A673 (cell line): ENCODE data around the gene ARSH. TPM values are rescaled to one million over a fixed set of nuclear protein-coding genes. Genes with fewer than 3 reads are reported as not detected.
"Not testable (repeated sequence)": the region's sequence is repeated elsewhere in the genome, so short reads cannot be mapped to it uniquely, and the experiment has no call there.

Experiments
- BruUV-seq: library from RNA; stranded (reverse); fragments of 400-500 nt; replicated peaks from 2 replicates; lab custom pipeline; 2021; lab: Mats Ljungman, UMichigan
- CTCF ChIA-PET: fragments of 300-600 bp; sonication (Branson Sonifier 250); formaldehyde crosslinking; loops from one replicate; lab custom pipeline; 2022; ENCODE audit warnings: antibody characterized with exemption; lab: Charles Lee
- POLR2A ChIA-PET: fragments of 300-600 bp; sonication (Branson Sonifier 250); formaldehyde crosslinking; loops from one replicate; lab custom pipeline; 2022; ENCODE audit warnings: antibody characterized with exemption; ENCODE audit not compliant: low non-redundant PET; lab: Charles Lee
- DNase-seq: peaks from one replicate; pipeline ENCODE4 v3.0.0-alpha.2; 2015; ENCODE audit warnings: low spot score
- H3K27ac ChIP-seq: fragments of 200-600 bp; sonication (generic); 2 replicates; pipeline ENCODE4 v1.5.1; 2016; ENCODE audit warnings: mixed run types, low read depth, mild to moderate bottlenecking, mixed read lengths, antibody characterized with exemption, low read length; ENCODE audit not compliant: poor library complexity, severe bottlenecking
- H3K27me3 ChIP-seq: fragments of 200-600 bp; sonication (generic); replicated peaks from 2 replicates; pipeline ENCODE4 v1.6.1; 2017; ENCODE audit warnings: mixed run types, low read depth, mild to moderate bottlenecking, mixed read lengths, antibody characterized with exemption, low read length; ENCODE audit not compliant: insufficient read depth, poor library complexity
- H3K36me3 ChIP-seq: fragments of 200-600 bp; sonication (generic); 2 replicates; pipeline ENCODE4 v1.6.1; 2016; ENCODE audit warnings: mixed run types, mild to moderate bottlenecking, mixed read lengths, antibody characterized with exemption, low read length; ENCODE audit not compliant: insufficient read depth, poor library complexity, severe bottlenecking
- H3K4me1 ChIP-seq: fragments of 200-600 bp; sonication (generic); 2 replicates; pipeline ENCODE4 v1.6.1; 2017; ENCODE audit warnings: mixed run types, mild to moderate bottlenecking, mixed read lengths, antibody characterized with exemption, low read length; ENCODE audit not compliant: insufficient read depth, poor library complexity, severe bottlenecking
- H3K4me3 ChIP-seq: fragments of 200-600 bp; sonication (generic); 2 replicates; pipeline ENCODE4 v1.5.1; 2016; ENCODE audit warnings: low read depth, mixed run types, mild to moderate bottlenecking, mixed read lengths, low read length; ENCODE audit not compliant: poor library complexity, severe bottlenecking
- H3K9me3 ChIP-seq: fragments of 200-600 bp; sonication (generic); 2 replicates; pipeline ENCODE4 v1.6.1; 2016; ENCODE audit warnings: mixed run types, low read depth, mild to moderate bottlenecking, mixed read lengths, antibody characterized with exemption, low read length; ENCODE audit not compliant: poor library complexity, severe bottlenecking
- CTCF ChIP-seq: fragments of 300-800, 200-600 bp; sonication (generic); conservative IDR thresholded peaks from 2 replicates; pipeline ENCODE4 v1.5.1; 2017; ENCODE audit warnings: low read depth, mild to moderate bottlenecking, antibody characterized with exemption, low read length, moderate library complexity, mixed read lengths
- EZH2 ChIP-seq: fragments of 200-600 bp; sonication (generic); IDR thresholded peaks from 2 replicates; pipeline ENCODE4 v1.6.1; 2017; ENCODE audit warnings: borderline replicate concordance, low read depth, mild to moderate bottlenecking, mixed read lengths, antibody characterized with exemption, low read length; ENCODE audit not compliant: poor library complexity, severe bottlenecking
- intact Hi-C: fragments of 100-400 bp; cut with micrococcal nuclease; formaldehyde crosslinking; loops from one replicate; pipeline ENCODE4 v1.10.0; 2022; ENCODE audit not compliant: unreplicated experiment
- total RNA-seq: library from RNA; stranded (reverse); gene quantifications from 2 replicates; pipeline ENCODE4 v1.2.3, GENCODE V29; 2021

The ARSH gene
- total RNA-seq, 1 experiment from 2014 or later: not detected

GRCh38 chrX:2969021-2969420, 37.3 kb upstream of the ARSH start:
- H3K4me3 ChIP-seq: no peak overlapping the region
- H3K27me3 ChIP-seq: peaks cover 37% of the 10 kb centered on the region
- no peaks in the 10 kb centered on the region for H3K9me3 ChIP-seq
- no TSS peak for BruUV-seq
- H3K4me1 ChIP-seq: no peaks in the 10 kb centered on the region
- no peak overlapping the region for H3K27ac ChIP-seq
- ChIA-PET POLR2A (interaction anchor here (0.6 kb wide), 1 partner anchor 12 kb away, joined by 7 read pairs; no protein-coding TSS in a partner anchor), CTCF (no interaction called here)
- intact Hi-C loops: no loop called here
- H3K36me3 ChIP-seq: no peaks in the 10 kb centered on the region
- no peak for TF ChIP-seq CTCF
- no peak for TF ChIP-seq EZH2
- no peak for DNase-seq

GRCh38 chrX:2972391-2972790, 34.0 kb upstream of the ARSH start:
- DNase-seq: no peak
- no peak overlapping the region for H3K4me3 ChIP-seq
- H3K27me3 ChIP-seq: peaks cover 37% of the 10 kb centered on the region
- no peak overlapping the region for H3K27ac ChIP-seq
- no peak for TF ChIP-seq CTCF
- no peak for TF ChIP-seq EZH2
- H3K36me3 ChIP-seq: no peaks in the 10 kb centered on the region
- intact Hi-C loops: no loop called here
- POLR2A ChIA-PET: no interaction called here
- H3K9me3 ChIP-seq: no peaks in the 10 kb centered on the region
- H3K4me1 ChIP-seq: no peaks in the 10 kb centered on the region
- CTCF ChIA-PET: no interaction called here
- no TSS peak for BruUV-seq

GRCh38 chrX:2974961-2975360, 31.4 kb upstream of the ARSH start:
- no peak overlapping the region for H3K4me3 ChIP-seq
- no peak for TF ChIP-seq CTCF
- peaks cover 14% of the 10 kb centered on the region for H3K27me3 ChIP-seq
- H3K36me3 ChIP-seq: no peaks in the 10 kb centered on the region
- intact Hi-C loops: no loop called here
- H3K27ac ChIP-seq: no peak overlapping the region
- no peaks in the 10 kb centered on the region for H3K4me1 ChIP-seq
- no peaks in the 10 kb centered on the region for H3K9me3 ChIP-seq
- ChIA-PET CTCF (no interaction called here), POLR2A (no interaction called here)
- BruUV-seq: no TSS peak
- DNase-seq: no peak

- H3K4me3 ChIP-seq, intact Hi-C loops, POLR2A ChIA-PET, H3K9me3 ChIP-seq, DNase-seq, H3K27ac ChIP-seq, H3K4me1 ChIP-seq, H3K36me3 ChIP-seq, BruUV-seq, H3K27me3 ChIP-seq, CTCF ChIA-PET: not testable (repeated sequence)
These were observed 27.7 kb upstream of the ARSH start for GRCh38 chrX:2978639-2979038.
